Sciatic nerve (tissue), 2 donors: Measurements from ENCODE around the gene TPD52L1. TPM values are rescaled to one million over a fixed set of nuclear protein-coding genes. Genes with fewer than 3 reads are reported as not detected.
"Not testable (repeated sequence)": the region's sequence is repeated elsewhere in the genome, so short reads cannot be mapped to it uniquely, and the experiment has no call there.

Experiments used
- ATAC-seq: fragments of 200-7000 bp; cut with Tn5 transposase; one replicate; pipeline ENCODE4 v1.9.1; 2020; ENCODE audit warnings: mild to moderate bottlenecking, moderate library complexity
- DNase-seq: peaks from one replicate; pipeline ENCODE4 v3.0.0-alpha.2; 2020; ENCODE audit warnings: low spot score
- intact Hi-C: fragments of 100-400 bp; cut with DNase I; formaldehyde crosslinking; loops from one replicate; pipeline ENCODE4 v1.14.2; 2022
- total RNA-seq: library from RNA; stranded (reverse); fragmentation: NEBNext Ultra II Directional; extraction: Animal tissue kit (Norgen Biotek cat#: 25700); gene quantifications from one replicate; pipeline ENCODE4 v1.2.1, GENCODE V29; 2021
- donor health status: DM: no; HTN: no; CAD: no.
- donor health status: DM: no; HTN: no; CAD: no.

Gene TPD52L1
- total RNA-seq, 1 donor from 2014 or later, result 38.1 TPM

DNA sequence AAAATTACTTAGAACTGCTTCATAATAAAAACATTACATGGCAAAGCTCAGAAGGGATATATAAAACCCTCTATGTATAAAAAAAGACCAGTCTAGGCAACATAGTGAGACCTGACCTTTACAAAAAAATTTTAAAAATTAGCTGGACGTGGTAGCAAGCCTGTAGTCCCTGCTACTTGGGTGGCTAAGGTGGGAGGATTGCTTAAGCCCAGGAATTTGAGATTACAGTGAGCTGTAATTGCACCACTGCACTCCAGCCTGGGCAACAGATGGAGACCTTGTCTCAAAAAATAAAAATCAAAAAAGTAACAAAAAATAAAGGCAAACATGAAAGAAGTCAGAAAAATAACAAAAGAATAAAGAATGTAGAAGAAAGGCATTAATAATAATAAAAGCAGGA is 21.5 kb upstream of the TPD52L1 start:
- DNase-seq, result no peak
- intact Hi-C loops, result no loop called here
- ATAC-seq, result no peak

DNA sequence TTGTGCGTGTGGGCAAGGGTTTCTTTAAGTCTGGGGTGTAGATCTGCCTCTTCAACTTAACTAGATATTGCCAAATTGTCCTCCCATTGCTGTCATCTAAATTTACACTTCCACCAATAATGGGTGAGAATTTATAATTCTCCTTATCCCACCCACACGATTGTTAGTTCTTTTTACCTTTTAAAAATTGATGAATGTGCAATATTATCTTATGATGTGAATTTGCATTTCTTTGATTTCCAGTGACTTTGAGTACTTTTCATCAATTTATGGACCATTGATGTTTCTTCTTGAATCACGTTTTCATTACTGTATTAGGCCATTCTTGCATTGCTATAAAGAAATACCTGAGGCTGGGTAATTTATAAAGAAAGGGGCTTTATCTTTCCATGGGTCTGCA is 17.2 kb upstream of the TPD52L1 start:
- DNase-seq (no peak), ATAC-seq (no peak)
- intact Hi-C loops, result no loop called here

DNA sequence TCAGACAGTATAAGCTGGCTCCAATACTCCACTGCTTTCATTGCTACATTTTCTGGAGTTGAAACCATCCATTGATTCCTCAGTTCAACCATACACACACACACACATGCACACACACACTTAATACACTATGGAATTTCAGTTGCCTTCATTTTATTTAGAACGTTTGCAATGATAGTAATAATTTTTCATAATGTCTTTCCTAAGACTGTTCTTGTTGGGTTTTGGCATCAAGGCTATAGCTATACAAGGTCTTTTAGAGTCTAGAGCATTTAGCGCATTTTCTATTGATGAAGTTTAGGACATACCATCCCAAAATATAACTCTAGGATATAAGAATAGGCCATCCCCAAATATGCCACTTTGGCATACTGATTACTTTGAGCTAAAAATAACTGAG is 15.5 kb upstream of the TPD52L1 start:
- DNase-seq, result no peak
- ATAC-seq, result no peak
- intact Hi-C loops, result no loop called here

- intact Hi-C loops, result no loop called here
- no peak for ATAC-seq
- no peak for DNase-seq
These were observed 12.8 kb upstream of the TPD52L1 start for GRCh38 chr6:125140808-125141207.

GRCh38 chr6:125142618-125143017 is 11.0 kb upstream of the TPD52L1 start:
- ATAC-seq (no peak), DNase-seq (no peak)
- intact Hi-C loops, result no loop called here

GRCh38 chr6:125144822-125145221 is 8.8 kb upstream of the TPD52L1 start:
- DNase-seq (no peak), ATAC-seq (no peak)
- intact Hi-C loops, result no loop called here

GRCh38 chr6:125149256-125150144 is 4.1 kb upstream of the TPD52L1 start:
- intact Hi-C loops, result no loop called here
- no peak for ATAC-seq
- no peak for DNase-seq

DNA sequence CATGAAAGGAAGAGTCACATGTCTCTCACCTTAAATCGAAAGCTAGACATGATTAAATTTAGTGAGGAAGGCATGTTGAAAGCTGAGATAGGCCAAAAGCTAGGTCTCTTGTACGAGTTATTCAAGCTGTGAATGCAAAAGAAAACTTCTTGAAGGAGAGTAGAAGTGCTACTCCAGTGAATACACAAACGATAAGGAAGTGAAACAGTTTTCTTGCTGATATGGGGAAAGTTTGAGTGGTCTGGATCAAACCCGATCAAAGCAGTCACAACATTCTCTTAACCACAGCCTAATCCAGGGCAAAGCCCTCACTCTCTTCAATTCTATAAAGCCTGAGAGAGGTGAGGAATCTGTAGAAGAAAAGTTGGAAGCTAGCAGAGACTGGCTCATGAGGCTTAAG is 1.9 kb upstream of the TPD52L1 start:
- no peak for DNase-seq
- intact Hi-C loops, result no loop called here
- no peak for ATAC-seq

- ATAC-seq (peak; percentile 53), DNase-seq (peak; percentile 61)
- intact Hi-C loops, result no loop called here
These were observed 666 bp downstream of the TPD52L1 start for GRCh38 chr6:125154118-125154760.

- DNase-seq, result no peak
- intact Hi-C loops, result no loop called here
- peak; percentile 69 for ATAC-seq
These were observed 1.2 kb downstream of the TPD52L1 start for GRCh38 chr6:125154761-125155135.

GRCh38 chr6:125155344-125155743 is 1.8 kb downstream of the TPD52L1 start:
- ATAC-seq, result no peak
- intact Hi-C loops, result no loop called here
- DNase-seq, result no peak

GRCh38 chr6:125156496-125156895 is 2.9 kb downstream of the TPD52L1 start:
- ATAC-seq, result no peak
- DNase-seq, result no peak
- intact Hi-C loops, result no loop called here

DNA sequence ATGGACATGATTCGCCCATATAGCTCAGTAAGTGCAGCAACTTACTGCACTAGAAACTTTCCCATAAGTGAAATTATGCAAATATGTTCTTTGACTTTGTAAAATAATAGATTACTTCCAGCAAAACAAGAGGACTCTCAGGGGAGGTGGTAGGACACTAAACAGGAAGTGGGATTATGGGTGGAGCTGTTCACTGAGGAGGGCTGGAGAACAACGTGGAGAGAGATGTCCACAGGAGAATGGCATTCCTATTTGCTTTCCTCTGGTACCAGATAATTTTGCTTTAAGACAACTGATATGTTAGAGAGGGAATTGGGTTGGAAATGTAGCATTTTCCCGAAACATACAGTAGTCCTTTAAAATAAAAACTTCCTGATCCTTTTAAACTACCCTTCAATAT is 3.7 kb downstream of the TPD52L1 start:
- intact Hi-C loops, result no loop called here
- ATAC-seq, result no peak
- no peak for DNase-seq

DNA sequence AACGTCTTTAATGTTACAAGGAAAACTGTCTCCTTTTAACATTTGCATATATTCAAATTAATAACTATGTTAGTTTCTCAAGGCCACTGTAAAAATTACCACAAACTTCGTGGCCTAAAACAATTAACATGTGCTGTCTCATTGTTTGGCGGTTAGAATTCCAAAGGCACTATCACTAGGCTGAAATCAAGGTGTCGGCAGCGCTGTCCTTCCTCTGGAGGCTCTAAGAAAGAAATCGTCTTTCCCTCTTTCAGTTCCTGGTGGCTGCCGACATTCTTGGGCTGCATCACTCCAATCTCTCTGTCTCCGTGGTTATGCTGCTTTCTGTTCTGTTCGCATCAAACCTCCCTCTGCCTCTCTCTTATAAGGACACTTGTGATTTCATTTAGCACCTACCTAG is 4.2 kb downstream of the TPD52L1 start:
- DNase-seq (no peak), ATAC-seq (no peak)
- intact Hi-C loops, result no loop called here

DNA sequence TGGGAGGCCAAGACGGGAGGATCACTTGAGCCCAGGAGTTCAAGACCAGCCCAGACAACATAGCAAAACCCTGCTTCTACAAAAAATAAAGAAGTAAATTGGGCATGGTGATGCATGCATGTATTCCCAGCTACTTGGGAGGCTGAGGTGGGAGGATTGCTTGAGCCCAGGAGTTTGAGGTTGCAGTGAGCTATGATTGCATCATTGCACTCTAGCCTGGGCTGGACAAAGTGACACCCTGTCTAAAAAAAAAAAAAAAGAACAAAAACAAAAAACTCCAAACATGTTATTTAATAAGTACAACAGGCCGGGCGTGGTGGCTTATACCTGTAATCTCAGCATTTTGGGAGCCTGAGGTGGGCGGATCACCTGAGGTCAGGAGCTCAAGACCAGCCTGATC is 9.8 kb downstream of the TPD52L1 start:
- intact Hi-C loops, ATAC-seq, DNase-seq: not testable (repeated sequence)

GRCh38 chr6:125163811-125164210 is 10.2 kb downstream of the TPD52L1 start:
- ATAC-seq, result no peak
- intact Hi-C loops, result no loop called here

GRCh38 chr6:125164696-125165095 is 11.1 kb downstream of the TPD52L1 start:
- ATAC-seq, result no peak
- intact Hi-C loops, result no loop called here
- no peak for DNase-seq

More at GRCh38 chr6:125163811-125164210, 10.2 kb downstream of the TPD52L1 start:
- DNase-seq, result no peak

- intact Hi-C loops, result no loop called here
- DNase-seq (no peak), ATAC-seq (no peak)
These were observed 11.7 kb downstream of the TPD52L1 start for GRCh38 chr6:125165256-125165655.

DNA sequence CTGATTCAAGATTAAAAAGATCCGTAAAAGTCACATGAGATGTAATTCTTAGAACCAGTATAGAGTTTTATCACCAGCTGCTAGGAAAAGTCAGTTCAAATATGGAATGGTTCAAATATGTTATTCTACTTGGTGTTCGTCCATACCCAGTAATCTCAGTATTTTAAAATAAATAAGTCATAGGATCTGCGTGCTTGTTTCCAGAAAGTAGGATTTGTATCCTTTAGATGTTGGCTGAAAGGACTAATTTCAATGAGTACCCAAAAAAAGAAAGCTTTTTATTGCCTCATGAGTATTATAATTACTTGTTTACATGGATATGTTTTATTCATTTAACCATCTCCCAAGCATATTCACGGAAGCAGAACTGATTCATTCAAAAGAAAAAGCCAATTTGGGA is 12.2 kb downstream of the TPD52L1 start:
- no peak for DNase-seq
- ATAC-seq, result no peak
- intact Hi-C loops, result no loop called here

GRCh38 chr6:125166711-125167110 is 13.1 kb downstream of the TPD52L1 start:
- no peak for ATAC-seq
- DNase-seq, result no peak
- intact Hi-C loops, result no loop called here

- ATAC-seq (no peak), DNase-seq (no peak)
- intact Hi-C loops, result no loop called here
These were observed 14.0 kb downstream of the TPD52L1 start for GRCh38 chr6:125167579-125167978.
